Hepatic stellate cell (primary cell): Measurements from ENCODE around the gene ADGRG4.
"Not testable (repeated sequence)": the region's sequence is repeated elsewhere in the genome, so short reads cannot be mapped to it uniquely, and the experiment has no call there.

Experiments used
- DNase-seq: peaks from one replicate; pipeline ENCODE4 v3.0.0; 2011; ENCODE audit warnings: low spot score

Gene ADGRG4

GRCh38 chrX:136387951-136388502 is 87.3 kb downstream of the ADGRG4 start:
- DNase-seq, result no peak

- no peak for DNase-seq
These were observed 90.2 kb downstream of the ADGRG4 start for GRCh38 chrX:136390921-136391320.

GRCh38 chrX:136395271-136395670 is 94.5 kb downstream of the ADGRG4 start:
- no peak for DNase-seq

GRCh38 chrX:136397001-136397400 is 96.2 kb downstream of the ADGRG4 start:
- DNase-seq, result no peak

GRCh38 chrX:136405126-136405525 is 104.4 kb downstream of the ADGRG4 start:
- no peak for DNase-seq

- no peak for DNase-seq
These were observed 117.0 kb downstream of the ADGRG4 start for GRCh38 chrX:136417806-136418205.

- DNase-seq, result no peak
These were observed 120.6 kb downstream of the ADGRG4 start for GRCh38 chrX:136421338-136421737.

- DNase-seq, result no peak
These were observed 123.0 kb downstream of the ADGRG4 start for GRCh38 chrX:136423724-136424123.

- no peak for DNase-seq
These were observed 125.2 kb downstream of the ADGRG4 start for GRCh38 chrX:136425996-136426395.

GRCh38 chrX:136431625-136432024 is 130.9 kb downstream of the ADGRG4 start:
- DNase-seq, result no peak

- DNase-seq, result no peak
These were observed 137.0 kb downstream of the ADGRG4 start for GRCh38 chrX:136437774-136438173.

- DNase-seq, result no peak
These were observed 137.4 kb downstream of the ADGRG4 start for GRCh38 chrX:136438192-136438591.

- DNase-seq, result not testable (repeated sequence)
These were observed 144.9 kb downstream of the ADGRG4 start for GRCh38 chrX:136445674-136446073.

GRCh38 chrX:136446208-136446607 is 145.4 kb downstream of the ADGRG4 start:
- no peak for DNase-seq

GRCh38 chrX:136447308-136447707 is 146.5 kb downstream of the ADGRG4 start:
- no peak for DNase-seq

GRCh38 chrX:136447968-136448367 is 147.2 kb downstream of the ADGRG4 start:
- no peak for DNase-seq

- no peak for DNase-seq
These were observed 149.5 kb downstream of the ADGRG4 start for GRCh38 chrX:136450050-136450830.

- DNase-seq, result no peak
These were observed 151.9 kb downstream of the ADGRG4 start for GRCh38 chrX:136452614-136453013.

- no peak for DNase-seq
These were observed 152.4 kb downstream of the ADGRG4 start for GRCh38 chrX:136453114-136453513.

GRCh38 chrX:136453771-136454170 is 153.0 kb downstream of the ADGRG4 start:
- DNase-seq, result no peak

- DNase-seq, result no peak
These were observed 155.4 kb downstream of the ADGRG4 start for GRCh38 chrX:136456133-136456532.

GRCh38 chrX:136457303-136457917 is 156.6 kb downstream of the ADGRG4 start:
- DNase-seq, result no peak

GRCh38 chrX:136464589-136464988 is 163.8 kb downstream of the ADGRG4 start:
- DNase-seq, result no peak
